Heart left ventricle (tissue), 13 donors: ENCODE data around the gene APLP1.

Source experiments
- POLR2A ChIP-seq, 2 donors: fragments of 450-650 bp; IDR thresholded peaks; one replicate each; pipeline ENCODE4 v1.6.1; 2017; ENCODE audit warnings: antibody characterized with exemption in 2 of 2, mild to moderate bottlenecking in 2 of 2, moderate library complexity in 2 of 2
- TF ChIP-seq, protein P1 (sequence below), 12 donors: fragments of 200-600 bp; sonication (generic) in 4 of 12; IDR thresholded peaks; one replicate each; pipeline versions ENCODE4 v1.5.0 to v1.8.0; 2018 to 2022; ENCODE audit warnings: antibody characterized with exemption in 12 of 12, mild to moderate bottlenecking in 5 of 12
- donor health status: ischemic (EF 13 %, LVEDD 7.1; RV severe dilation, severe dysfunction).
- donor health status: DM: no; HTN: yes; CAD: no.
- donor health status: DM: no; HTN: no; CAD: no.
- donor health status: ischemic (EF 25% LVEDD 6.9; RV normal size, moderate dysfunction).
- donor health status: ischemic (EF 25% LVEDD 5.7; RV mildly dilated, moderate dysfunction).
- donor health status: ischemic (EF 35%, LVEDD 5.7; RV mildly dilated, moderate dysfunction).
- donor health status: nonischemic (EF 11% LVEDD 7.7; RV severe dilation, severe dysfunction).
- donor health status: DM: yes; HTN: yes; CAD: no.
- donor health status: PGD.
- donor health status: ischemic (EF 29% LVEDD 5.4; RV normal size, mild dysfunction).
- donor health status: nonischemic (EF 23%, LVEDD 6.1; RV moderate dilation, normal function).

- TF ChIP-seq, protein P1, sequence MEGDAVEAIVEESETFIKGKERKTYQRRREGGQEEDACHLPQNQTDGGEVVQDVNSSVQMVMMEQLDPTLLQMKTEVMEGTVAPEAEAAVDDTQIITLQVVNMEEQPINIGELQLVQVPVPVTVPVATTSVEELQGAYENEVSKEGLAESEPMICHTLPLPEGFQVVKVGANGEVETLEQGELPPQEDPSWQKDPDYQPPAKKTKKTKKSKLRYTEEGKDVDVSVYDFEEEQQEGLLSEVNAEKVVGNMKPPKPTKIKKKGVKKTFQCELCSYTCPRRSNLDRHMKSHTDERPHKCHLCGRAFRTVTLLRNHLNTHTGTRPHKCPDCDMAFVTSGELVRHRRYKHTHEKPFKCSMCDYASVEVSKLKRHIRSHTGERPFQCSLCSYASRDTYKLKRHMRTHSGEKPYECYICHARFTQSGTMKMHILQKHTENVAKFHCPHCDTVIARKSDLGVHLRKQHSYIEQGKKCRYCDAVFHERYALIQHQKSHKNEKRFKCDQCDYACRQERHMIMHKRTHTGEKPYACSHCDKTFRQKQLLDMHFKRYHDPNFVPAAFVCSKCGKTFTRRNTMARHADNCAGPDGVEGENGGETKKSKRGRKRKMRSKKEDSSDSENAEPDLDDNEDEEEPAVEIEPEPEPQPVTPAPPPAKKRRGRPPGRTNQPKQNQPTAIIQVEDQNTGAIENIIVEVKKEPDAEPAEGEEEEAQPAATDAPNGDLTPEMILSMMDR (IDR thresholded peaks at IDR 0.05) = no peak
- no peak for TF ChIP-seq POLR2A (IDR thresholded peaks at IDR 0.05)
Observed at GRCh38 chr19:35846038-35846668, 22.2 kb upstream of the APLP1 start.
